ENCODE results near the gene NUCKS1. TPM values are rescaled to one million over a fixed set of nuclear protein-coding genes. Genes with fewer than 3 reads are reported as not detected.

The NUCKS1 gene
- total RNA-seq, 1 donor from 2014 or later, result 245 TPM

DNA sequence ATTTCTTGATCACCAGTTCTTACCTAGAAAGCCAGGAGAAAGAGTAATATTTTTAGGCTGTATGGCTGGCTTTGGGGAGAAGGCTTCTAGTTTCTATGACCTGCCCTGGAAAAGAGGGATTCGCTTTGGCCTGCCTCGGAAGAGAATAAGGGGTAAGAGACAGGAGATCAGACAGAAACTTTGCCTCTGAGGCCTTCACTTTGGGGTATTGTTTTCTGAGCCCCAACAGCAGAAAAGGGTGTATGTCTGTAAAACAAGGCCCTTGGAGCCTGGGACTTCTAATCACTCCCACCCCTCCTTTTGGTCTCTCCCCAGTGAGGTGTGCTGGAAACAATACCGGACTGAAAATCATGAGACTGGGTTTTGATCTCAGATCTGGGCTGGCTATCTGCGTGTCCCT is 74.7 kb downstream of the NUCKS1 start:
- Mint-ChIP-seq H3K27ac (peak overlapping the region; percentile 81), H3K27me3 (peaks cover 2% of the 10 kb centered on the region), H3K36me3 (ENCODE audit: insufficient read depth) (no peaks in the 10 kb centered on the region), H3K4me1 (ENCODE audit: low read depth) (peaks cover 48% of the 10 kb centered on the region), H3K4me3 (ENCODE audit: low read depth) (no peak overlapping the region), H3K9me3 (ENCODE audit: low read depth) (no peaks in the 10 kb centered on the region)
- TF ChIP-seq, protein P1, sequence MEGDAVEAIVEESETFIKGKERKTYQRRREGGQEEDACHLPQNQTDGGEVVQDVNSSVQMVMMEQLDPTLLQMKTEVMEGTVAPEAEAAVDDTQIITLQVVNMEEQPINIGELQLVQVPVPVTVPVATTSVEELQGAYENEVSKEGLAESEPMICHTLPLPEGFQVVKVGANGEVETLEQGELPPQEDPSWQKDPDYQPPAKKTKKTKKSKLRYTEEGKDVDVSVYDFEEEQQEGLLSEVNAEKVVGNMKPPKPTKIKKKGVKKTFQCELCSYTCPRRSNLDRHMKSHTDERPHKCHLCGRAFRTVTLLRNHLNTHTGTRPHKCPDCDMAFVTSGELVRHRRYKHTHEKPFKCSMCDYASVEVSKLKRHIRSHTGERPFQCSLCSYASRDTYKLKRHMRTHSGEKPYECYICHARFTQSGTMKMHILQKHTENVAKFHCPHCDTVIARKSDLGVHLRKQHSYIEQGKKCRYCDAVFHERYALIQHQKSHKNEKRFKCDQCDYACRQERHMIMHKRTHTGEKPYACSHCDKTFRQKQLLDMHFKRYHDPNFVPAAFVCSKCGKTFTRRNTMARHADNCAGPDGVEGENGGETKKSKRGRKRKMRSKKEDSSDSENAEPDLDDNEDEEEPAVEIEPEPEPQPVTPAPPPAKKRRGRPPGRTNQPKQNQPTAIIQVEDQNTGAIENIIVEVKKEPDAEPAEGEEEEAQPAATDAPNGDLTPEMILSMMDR (IDR thresholded peaks at IDR 0.05; ENCODE audit: unreplicated experiment), result no peak
- DNase-seq (ENCODE audit: low spot score, unreplicated experiment), result no peak

DNA sequence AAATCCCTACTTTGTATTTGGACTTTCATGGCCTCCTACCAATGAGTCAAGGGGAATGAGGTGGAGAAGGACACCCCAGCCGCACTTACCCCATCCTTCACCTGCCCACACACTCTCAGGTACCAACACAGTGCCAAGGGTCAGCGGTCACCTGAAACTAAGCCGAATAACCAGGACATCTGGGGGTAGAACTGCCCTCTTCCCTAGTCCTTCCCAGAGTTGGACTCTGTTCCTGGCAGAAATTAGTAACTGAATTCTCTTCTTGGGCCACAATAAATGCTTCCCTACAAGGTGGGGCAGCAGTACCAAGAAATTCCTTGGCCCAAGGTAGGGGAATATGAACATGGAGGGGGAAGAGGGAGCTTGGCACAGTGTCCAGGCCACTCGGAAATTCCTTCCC is 77.0 kb downstream of the NUCKS1 start:
- Mint-ChIP-seq H3K36me3 (ENCODE audit: insufficient read depth) (no peaks in the 10 kb centered on the region), H3K27me3 (peaks cover 2% of the 10 kb centered on the region), H3K9me3 (ENCODE audit: low read depth) (no peaks in the 10 kb centered on the region), H3K4me1 (ENCODE audit: low read depth) (peaks cover 57% of the 10 kb centered on the region), H3K27ac (no peak overlapping the region), H3K4me3 (ENCODE audit: low read depth) (no peak overlapping the region)
- TF ChIP-seq, protein P1 (IDR thresholded peaks at IDR 0.05; ENCODE audit: unreplicated experiment), result no peak
- no peak for DNase-seq (ENCODE audit: low spot score, unreplicated experiment)

DNA sequence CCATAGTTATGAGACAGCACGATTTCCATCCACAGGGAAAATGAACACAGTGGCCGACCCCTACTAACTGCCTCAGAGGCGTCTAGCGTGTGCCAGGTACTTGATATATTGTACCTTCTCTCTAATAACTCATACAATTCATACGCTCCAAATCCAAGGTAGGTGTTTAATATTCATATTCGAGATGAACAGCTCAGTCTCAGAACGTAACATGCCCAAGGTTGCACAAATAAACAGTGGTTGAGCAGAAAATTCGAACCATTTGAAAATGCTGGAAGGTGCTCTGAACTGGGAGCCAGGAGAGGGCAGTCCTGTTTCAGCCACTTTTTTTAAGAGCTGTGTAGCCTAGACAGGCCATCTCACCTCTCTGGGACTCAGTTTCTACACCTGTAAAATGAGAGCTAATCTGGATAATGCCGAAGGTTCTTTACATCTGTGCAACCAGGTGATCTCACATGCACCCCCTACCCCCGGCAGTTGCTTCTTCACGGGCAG is 77.5 kb downstream of the NUCKS1 start:
- Mint-ChIP-seq H3K9me3 (ENCODE audit: low read depth) (no peaks in the 10 kb centered on the region), H3K4me3 (ENCODE audit: low read depth) (peak overlapping the region; percentile 24), H3K27ac (peak overlapping the region; percentile 90), H3K36me3 (ENCODE audit: insufficient read depth) (no peaks in the 10 kb centered on the region), H3K27me3 (peaks cover 2% of the 10 kb centered on the region), H3K4me1 (ENCODE audit: low read depth) (peaks cover 57% of the 10 kb centered on the region)
- TF ChIP-seq, protein P1 (IDR thresholded peaks at IDR 0.05; ENCODE audit: unreplicated experiment), result no peak
- DNase-seq (ENCODE audit: low spot score, unreplicated experiment), result no peak

DNA sequence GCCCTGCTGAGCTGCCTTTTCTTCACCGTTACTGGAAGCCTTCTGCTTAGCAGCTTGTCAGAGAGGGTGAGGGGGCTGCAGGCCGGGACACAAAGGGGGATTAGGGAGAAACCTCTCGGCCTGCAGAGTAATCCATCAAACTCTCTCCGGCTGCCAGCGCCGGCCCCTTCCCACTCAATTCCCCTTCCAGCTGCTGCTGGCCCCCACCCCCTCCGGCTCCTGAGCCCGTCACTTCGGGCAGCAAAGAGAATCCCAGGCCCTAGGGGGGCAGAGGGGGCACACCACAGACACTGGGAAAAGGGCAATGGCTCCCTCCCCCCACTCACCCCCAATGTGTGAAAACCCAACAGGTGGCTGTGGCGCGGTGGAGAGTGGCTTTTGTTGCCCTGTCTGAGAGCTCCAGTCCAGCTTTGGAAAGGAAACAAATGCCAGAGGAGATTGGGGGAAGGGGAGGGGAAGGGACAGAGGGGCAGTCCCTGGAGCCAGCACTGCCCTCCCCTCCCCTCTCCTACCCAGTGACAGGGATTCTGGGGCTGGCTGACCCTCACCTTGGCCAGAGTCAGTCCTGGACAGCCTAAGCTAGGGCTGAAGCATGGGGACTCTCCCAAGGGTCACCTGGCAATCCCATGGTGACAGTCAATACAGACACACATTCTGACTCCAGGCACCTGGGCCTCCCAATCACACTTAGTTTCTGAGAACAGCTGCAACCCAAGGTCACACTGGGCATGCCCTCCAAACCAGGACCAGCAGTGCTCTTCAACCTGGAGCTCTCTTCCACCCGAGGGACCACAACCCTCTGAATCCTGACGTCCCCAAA is 79.2 kb downstream of the NUCKS1 start:
- Mint-ChIP-seq H3K27ac (peak overlapping the region; percentile 90), H3K4me1 (ENCODE audit: low read depth) (peaks cover 43% of the 10 kb centered on the region)
- no peak for DNase-seq (ENCODE audit: low spot score, unreplicated experiment)

DNA sequence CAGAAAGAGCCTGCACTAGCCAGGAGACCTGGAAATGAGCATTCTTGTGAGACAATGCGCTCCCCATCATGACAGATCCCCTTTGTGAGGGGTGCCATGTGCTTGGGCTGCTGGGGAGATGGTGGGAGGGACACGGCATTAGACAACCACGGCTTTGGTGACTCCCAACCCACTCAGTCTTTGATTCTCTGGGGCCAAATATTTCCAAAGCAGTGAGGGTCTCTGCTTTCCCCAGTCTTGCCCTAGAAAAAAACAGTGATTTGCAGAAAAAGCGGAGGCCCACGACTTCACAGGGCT is 79.9 kb downstream of the NUCKS1 start:
- Mint-ChIP-seq H3K4me3 (ENCODE audit: low read depth) (no peak overlapping the region), H3K9me3 (ENCODE audit: low read depth) (no peaks in the 10 kb centered on the region), H3K36me3 (ENCODE audit: insufficient read depth) (no peaks in the 10 kb centered on the region), H3K27me3 (no peaks in the 10 kb centered on the region), H3K4me1 (ENCODE audit: low read depth) (peaks cover 39% of the 10 kb centered on the region), H3K27ac (no peak overlapping the region)
- no peak for DNase-seq (ENCODE audit: low spot score, unreplicated experiment)
- TF ChIP-seq, protein P1 (IDR thresholded peaks at IDR 0.05; ENCODE audit: unreplicated experiment), result no peak

More for the DNA sequence above, 79.2 kb downstream of the NUCKS1 start:
- Mint-ChIP-seq H3K4me3 (ENCODE audit: low read depth) (peak overlapping the region; percentile 44), H3K36me3 (ENCODE audit: insufficient read depth) (no peaks in the 10 kb centered on the region), H3K27me3 (no peaks in the 10 kb centered on the region), H3K9me3 (ENCODE audit: low read depth) (no peaks in the 10 kb centered on the region)
- TF ChIP-seq, protein P1 (IDR thresholded peaks at IDR 0.05; ENCODE audit: unreplicated experiment), result no peak
